Aortic smooth muscle cell (primary cell): ENCODE data around the gene GABRP. TPM values are rescaled to one million over a fixed set of nuclear protein-coding genes. Genes with fewer than 3 reads are reported as not detected.

Experiments used
- total RNA-seq: library from RNA; depleted of rRNA; stranded (reverse); fragments of >200 nt; gene quantifications from 2 replicates; pipeline ENCODE4 v1.2.3, GENCODE V29; 2014

Gene GABRP, protein sequence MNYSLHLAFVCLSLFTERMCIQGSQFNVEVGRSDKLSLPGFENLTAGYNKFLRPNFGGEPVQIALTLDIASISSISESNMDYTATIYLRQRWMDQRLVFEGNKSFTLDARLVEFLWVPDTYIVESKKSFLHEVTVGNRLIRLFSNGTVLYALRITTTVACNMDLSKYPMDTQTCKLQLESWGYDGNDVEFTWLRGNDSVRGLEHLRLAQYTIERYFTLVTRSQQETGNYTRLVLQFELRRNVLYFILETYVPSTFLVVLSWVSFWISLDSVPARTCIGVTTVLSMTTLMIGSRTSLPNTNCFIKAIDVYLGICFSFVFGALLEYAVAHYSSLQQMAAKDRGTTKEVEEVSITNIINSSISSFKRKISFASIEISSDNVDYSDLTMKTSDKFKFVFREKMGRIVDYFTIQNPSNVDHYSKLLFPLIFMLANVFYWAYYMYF
- not detected in 2 replicates for total RNA-seq

DNA sequence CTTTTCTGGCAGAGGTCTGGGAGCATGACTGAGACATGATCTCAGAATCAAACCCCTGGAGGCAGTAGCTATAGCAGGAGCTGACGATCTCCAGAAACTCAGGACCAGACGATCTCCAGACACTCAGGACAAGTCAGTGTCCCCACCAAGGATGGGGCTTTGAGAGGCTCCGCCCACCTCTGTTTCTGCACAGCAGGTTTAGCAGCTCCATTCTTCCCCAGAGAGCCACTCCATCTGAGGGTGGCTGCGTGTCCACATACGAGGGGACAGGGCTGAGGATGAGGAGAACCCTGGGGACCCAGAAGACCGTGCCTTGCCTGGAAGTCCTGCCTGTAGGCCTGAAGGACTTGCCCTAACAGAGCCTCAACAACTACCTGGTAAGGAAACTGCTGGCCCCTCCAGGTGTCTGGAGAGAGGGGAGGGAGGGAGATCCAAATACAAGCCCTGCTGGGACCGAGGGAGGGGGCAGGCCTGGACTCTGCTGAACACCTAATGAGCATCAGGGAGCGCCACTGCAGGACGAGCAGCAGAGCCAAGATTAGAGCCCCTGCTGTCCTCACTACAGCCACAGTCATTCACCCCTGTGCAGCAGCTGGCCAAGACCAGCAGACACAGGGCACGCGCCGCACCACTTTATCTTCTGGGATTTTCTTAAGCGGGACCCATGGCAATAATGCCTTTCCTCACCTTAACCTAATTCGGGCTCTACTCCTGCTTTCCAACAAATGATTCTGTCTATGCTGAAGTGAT, at the start of gene GABRP:
Gene GABRP (plus strand): TSS at position 228 of the 750 bp plus-strand sequence. CDS start 4,891 bp downstream, outside the sequence.

DNA sequence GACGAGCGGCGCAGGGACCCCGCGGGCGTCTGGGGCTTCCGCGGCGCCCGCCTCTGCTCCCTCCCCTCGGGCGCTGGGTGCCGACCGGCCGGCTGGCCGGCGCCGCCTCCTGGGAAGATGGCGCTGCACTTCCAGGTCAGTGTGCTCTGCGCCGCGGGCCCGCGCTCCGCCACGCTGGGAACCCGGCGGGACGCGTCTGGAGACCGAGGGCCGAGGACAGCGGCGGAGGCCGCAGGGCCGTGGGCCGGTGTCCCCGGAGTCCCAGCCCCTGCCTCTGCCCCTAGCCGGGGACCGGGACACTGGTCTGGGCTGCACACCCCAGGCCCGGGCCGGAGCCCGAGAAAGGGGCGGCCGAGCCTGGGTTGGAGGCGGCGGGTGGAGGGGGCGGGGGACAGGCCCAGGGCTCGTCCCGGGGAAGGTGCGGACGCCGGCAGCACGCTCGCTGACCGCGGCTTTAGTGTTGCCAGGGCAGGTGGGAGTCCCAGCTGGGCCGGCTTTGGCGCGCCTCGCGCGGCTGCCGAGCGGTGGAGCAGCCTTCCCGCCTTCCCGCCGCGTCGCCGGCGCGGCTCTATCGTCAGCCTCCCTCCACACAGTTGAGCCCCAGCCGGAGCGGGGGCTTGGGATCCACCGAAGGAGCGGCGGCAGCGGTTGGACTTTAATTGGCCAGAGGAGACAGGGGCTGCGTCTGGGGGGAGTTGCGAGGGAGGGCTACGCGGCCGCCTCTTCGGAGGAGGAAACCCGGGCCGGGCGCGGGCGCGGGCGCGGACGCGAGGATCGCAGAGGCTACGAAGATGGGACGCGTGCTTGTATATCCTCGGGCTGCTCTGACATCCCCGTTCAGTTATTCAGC, 78.6 kb downstream of the GABRP start, which contains the start of gene RANBP17:
Gene RANBP17 (plus strand): TSS at position 102 of the 850 bp plus-strand sequence.

Other genes with a start within 250 kb of the GABRP start
- gene RANBP17, start 78.3 kb downstream of the GABRP start, total RNA-seq = 11.2 and 24.7 TPM in 2 replicates